Right renal pelvis (tissue), 4 donors: ENCODE measurements around the gene CABP1. TPM values are rescaled to one million over a fixed set of nuclear protein-coding genes. Genes with fewer than 3 reads are reported as not detected.

Source experiments
- polyA plus RNA-seq, 4 donors: library from polyadenylated mRNA; unstranded; fragments of 120-200 nt; gene quantifications; one replicate each; pipeline ENCODE4 v1.2.1, GENCODE V29; 2013; ENCODE audit not compliant: insufficient read length in 4 of 4

The CABP1 gene
- polyA plus RNA-seq, 4 donors = 3.6 to 6.9 (median 5.1) TPM

Other genes starting within 250 kb of the CABP1 start
- 100 to 1,000 TPM; 303 to 369 (median 327) TPM for gene COX6A1, start 202.5 kb upstream of the CABP1 start, polyA plus RNA-seq
- gene TRIAP1, start 194.2 kb upstream of the CABP1 start, polyA plus RNA-seq = 10 to 100 TPM; 42.6 to 47.8 (median 46.2) TPM
- gene GATC, start 194.2 kb upstream of the CABP1 start, polyA plus RNA-seq = 10 to 100 TPM; 34.8 to 37.1 (median 35.0) TPM
- 100 to 1,000 TPM; 220 to 249 (median 230) TPM for gene SRSF9, start 170.9 kb upstream of the CABP1 start, polyA plus RNA-seq
- gene DYNLL1, start 144.5 kb upstream of the CABP1 start, polyA plus RNA-seq = 100 to 1,000 TPM; 492 to 541 (median 519) TPM
- 10 to 100 TPM; 62.0 to 73.6 (median 65.7) TPM for gene COQ5, start 111.5 kb upstream of the CABP1 start, polyA plus RNA-seq
- 100 to 1,000 TPM; 181 to 232 (median 207) TPM for gene RNF10, start 106.3 kb upstream of the CABP1 start, polyA plus RNA-seq
- 10 to 100 TPM; 43.1 to 50.8 (median 45.5) TPM for gene POP5, start 59.2 kb upstream of the CABP1 start, polyA plus RNA-seq
- 100 to 1,000 TPM; 148 to 173 (median 163) TPM for gene MLEC, start 46.5 kb downstream of the CABP1 start, polyA plus RNA-seq
- 10 to 100 TPM; 70.6 to 79.4 (median 75.8) TPM for gene UNC119B, start 69.8 kb downstream of the CABP1 start, polyA plus RNA-seq
- 10 to 100 TPM; 16.5 to 28.6 (median 18.9) TPM for gene ACADS, start 85.2 kb downstream of the CABP1 start, polyA plus RNA-seq